ENCODE results near the gene PIH1D1.

GRCh38 chr19:49427339-49427738, 24.3 kb downstream of the PIH1D1 start:
- TF ChIP-seq SMC3 (conservative IDR thresholded peaks at IDR 0.05; ENCODE audit: poor library complexity), result no peak
- no peak for TF ChIP-seq POLR2AphosphoS5 (IDR thresholded peaks at IDR 0.05)
- no peak for TF ChIP-seq EZH2 (IDR thresholded peaks at IDR 0.05; ENCODE audit: borderline replicate concordance, insufficient read depth, low read length, poor library complexity, severe bottlenecking)
- no peak for TF ChIP-seq CTCF (IDR thresholded peaks at IDR 0.05; ENCODE audit: poor library complexity, severe bottlenecking)
